Left lung (tissue), 10 donors: ENCODE results near the gene VPS37B. TPM values are rescaled to one million over a fixed set of nuclear protein-coding genes. Genes with fewer than 3 reads are reported as not detected.
A peak's percentile ranks its signal among the peaks of the same experiment; 100 is the strongest.

ENCODE experiments used
- ATAC-seq: fragments of 200-7000 bp; cut with Tn5 transposase; one replicate; pipeline ENCODE4 v1.9.1; 2020; ENCODE audit warnings: moderate library complexity
- DNase-seq, 4 donors: peaks; one replicate each; pipeline ENCODE4 v3.0.0-alpha.2; 2013 to 2020
- H3K27ac ChIP-seq, 2 donors: fragments of 200-600 bp; sonication (generic) in 1 of 2; one replicate each; pipeline versions ENCODE4 v1.5.0 to v1.8.0; 2020 to 2021
- H3K27me3 ChIP-seq, 2 donors: fragments of 200-600 bp; sonication (generic) in 1 of 2; one replicate each; pipeline versions ENCODE4 v1.5.0 to v1.8.0; 2020 to 2021
- H3K36me3 ChIP-seq, 2 donors: fragments of 200-600 bp; sonication (generic) in 1 of 2; one replicate each; pipeline versions ENCODE4 v1.5.0 to v1.8.0; 2020 to 2021
- H3K4me1 ChIP-seq, 2 donors: fragments of 200-600 bp; one replicate each; pipeline ENCODE4 v1.8.0; 2021
- H3K4me3 ChIP-seq, 2 donors: fragments of 200-600 bp; sonication (generic) in 1 of 2; one replicate each; pipeline versions ENCODE4 v1.5.0 to v1.8.0; 2020 to 2021; ENCODE audit warnings: mild to moderate bottlenecking in 1 of 2
- H3K9me3 ChIP-seq, 2 donors: fragments of 200-600 bp; sonication (generic) in 1 of 2; one replicate each; pipeline versions ENCODE4 v1.5.0 to v1.8.0; 2020 to 2021
- CTCF ChIP-seq, 2 donors: fragments of 200-600 bp; sonication (generic) in 1 of 2; IDR thresholded peaks; one replicate each; pipeline versions ENCODE4 v1.5.0 to v1.8.0; 2021; ENCODE audit warnings: antibody characterized with exemption in 2 of 2
- intact Hi-C, 2 donors: fragments of 100-400 bp; cut with DNase I; formaldehyde crosslinking; loops; one replicate each; pipeline versions ENCODE4 v1.11.2 to v1.14.2; 2022
- polyA plus RNA-seq, 6 donors: library from polyadenylated mRNA; unstranded; fragments of 120-200 nt; gene quantifications; one replicate each; pipeline ENCODE4 v1.2.1, GENCODE V29; 2013; ENCODE audit not compliant: insufficient read length in 6 of 6
- total RNA-seq, 2 donors: library from RNA; stranded (reverse); fragmentation: NEBNext Ultra II Directional; extraction: Animal tissue kit (Norgen Biotek cat#: 25700); gene quantifications; one replicate each; pipeline ENCODE4 v1.2.1, GENCODE V29; 2021
- donor health status: DM: no; HTN: yes; CAD: no.
- donor health status: DM: no; HTN: no; CAD: no.

VPS37B gene
- total and polyA plus RNA-seq, 8 donors: 23.2 to 35.8 (median 29.7) TPM

GRCh38 chr12:122871851-122872780 is 23.8 kb downstream of the VPS37B start:
- DNase-seq (peak in 3 of 4 donors; percentile 79 to 85 (median 80)), ATAC-seq (peak; percentile 82)
- H3K4me3 ChIP-seq: peak overlapping the region; percentile 14 to 26
- H3K36me3 ChIP-seq: peaks cover 0 to 36% of the 10 kb centered on the region in 2 donors
- TF ChIP-seq CTCF (IDR thresholded peaks at IDR 0.05): no peak
- intact Hi-C loops: no loop called here
- no peaks in the 10 kb centered on the region for H3K27me3 ChIP-seq
- no peaks in the 10 kb centered on the region for H3K9me3 ChIP-seq
- peaks cover 45 to 82% of the 10 kb centered on the region in 2 donors for H3K4me1 ChIP-seq
- H3K27ac ChIP-seq: peak overlapping the region; percentile 87 to 91

DNA sequence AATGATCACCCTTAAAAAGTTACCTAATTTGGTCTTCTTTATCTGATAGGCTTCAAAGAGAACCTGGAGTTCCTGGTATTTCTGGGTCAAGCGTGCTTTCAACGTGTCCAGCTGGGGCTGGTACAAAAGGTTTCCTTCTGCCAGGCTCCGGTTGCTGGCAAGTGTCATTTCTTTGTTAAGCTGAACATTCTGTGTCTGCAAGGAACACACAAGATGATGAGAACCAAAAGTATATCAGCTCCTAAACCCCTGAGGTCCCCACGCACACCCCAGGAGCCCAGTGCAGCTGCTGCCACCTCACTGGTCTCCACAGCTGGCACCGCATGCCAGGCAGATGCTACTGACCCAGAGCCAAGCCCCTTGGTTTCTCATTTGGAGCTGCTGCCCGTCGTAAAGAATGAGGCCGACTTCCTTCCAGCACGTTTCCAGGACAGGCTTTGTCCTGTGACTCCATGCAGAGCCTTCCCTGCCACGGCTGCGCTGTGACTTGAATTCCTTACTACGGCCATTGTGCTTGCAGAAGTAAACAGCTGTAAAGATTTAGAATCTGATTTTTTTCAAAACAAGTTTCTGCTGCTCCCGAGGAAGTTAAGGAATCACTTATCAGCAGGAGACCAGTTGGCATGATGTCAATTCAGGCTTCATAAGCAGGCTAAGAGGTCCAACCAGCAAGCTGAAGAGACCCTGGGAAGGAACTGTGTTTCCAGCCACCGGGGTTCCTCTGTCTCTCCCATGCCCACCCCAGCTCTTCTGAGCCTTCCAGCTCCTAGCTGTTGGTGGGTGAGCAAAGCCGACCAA is 24.9 kb downstream of the VPS37B start:
- TF ChIP-seq CTCF (IDR thresholded peaks at IDR 0.05): no peak
- peak; percentile 19 for ATAC-seq
- peaks cover 0 to 47% of the 10 kb centered on the region in 2 donors for H3K36me3 ChIP-seq
- DNase-seq: peak in 2 of 4 donors; percentile 46 to 80
- peak overlapping the region; percentile 14 to 26 for H3K4me3 ChIP-seq
- intact Hi-C loops: no loop called here
- peak overlapping the region; percentile 87 to 91 for H3K27ac ChIP-seq
- no peaks in the 10 kb centered on the region for H3K9me3 ChIP-seq
- no peaks in the 10 kb centered on the region for H3K27me3 ChIP-seq
- H3K4me1 ChIP-seq: peaks cover 38 to 74% of the 10 kb centered on the region in 2 donors

GRCh38 chr12:122870163-122870842 is 25.6 kb downstream of the VPS37B start:
- Histone ChIP-seq H3K9me3 (no peaks in the 10 kb centered on the region), H3K4me1 (peaks cover 38 to 66% of the 10 kb centered on the region in 2 donors), H3K4me3 (peak overlapping the region in 1 of 2 donors; percentile 26), H3K36me3 (peaks cover 0 to 54% of the 10 kb centered on the region in 2 donors), H3K27ac (peak overlapping the region; percentile 87 to 91), H3K27me3 (no peaks in the 10 kb centered on the region)
- TF ChIP-seq CTCF (IDR thresholded peaks at IDR 0.05): no peak
- ATAC-seq (no peak), DNase-seq (peak in 1 of 4 donors; percentile 26)
- intact Hi-C loops: no loop called here

GRCh38 chr12:122869207-122869973 is 26.5 kb downstream of the VPS37B start:
- Histone ChIP-seq H3K36me3 (peaks cover 0 to 63% of the 10 kb centered on the region in 2 donors), H3K4me1 (peaks cover 38 to 58% of the 10 kb centered on the region in 2 donors), H3K4me3 (no peak overlapping the region), H3K27ac (peak overlapping the region in 1 of 2 donors; percentile 91), H3K9me3 (no peaks in the 10 kb centered on the region), H3K27me3 (no peaks in the 10 kb centered on the region)
- intact Hi-C loops: no loop called here
- TF ChIP-seq CTCF (IDR thresholded peaks at IDR 0.05): no peak
- DNase-seq (no peak), ATAC-seq (no peak)
